ENCODE data around the gene VEGFA.

The VEGFA gene

GRCh38 chr6:43724354-43724753 is 45.7 kb upstream of the VEGFA start:
- ATAC-seq, result no peak
- no peak for TF ChIP-seq ESRRG (CRISPR knock-in tag; IDR thresholded peaks at IDR 0.05)
- TF ChIP-seq GLIS3 (CRISPR knock-in tag; IDR thresholded peaks at IDR 0.05), result no peak
- no peak for TF ChIP-seq CSDC2 (CRISPR knock-in tag; IDR thresholded peaks at IDR 0.05)
- no peak for TF ChIP-seq OSR1 (CRISPR knock-in tag; IDR thresholded peaks at IDR 0.05)
- no peak for TF ChIP-seq ZNF8 (CRISPR knock-in tag; IDR thresholded peaks at IDR 0.05)
- no peak for TF ChIP-seq CSRNP3 (CRISPR knock-in tag; IDR thresholded peaks at IDR 0.05)

- peak; percentile 31 for ATAC-seq
- no peak for TF ChIP-seq GLIS3 (CRISPR knock-in tag; IDR thresholded peaks at IDR 0.05)
- TF ChIP-seq ZFP30 (CRISPR knock-in tag; IDR thresholded peaks at IDR 0.05), result no peak
- no peak for TF ChIP-seq TSHZ2 (CRISPR knock-in tag; IDR thresholded peaks at IDR 0.05)
- no peak for TF ChIP-seq ARNTL (CRISPR knock-in tag; IDR thresholded peaks at IDR 0.05; ENCODE audit: borderline replicate concordance, low read depth)
- no peak for TF ChIP-seq PPARA (CRISPR knock-in tag; IDR thresholded peaks at IDR 0.05; ENCODE audit: borderline replicate concordance)
- no peak for TF ChIP-seq PATZ1 (CRISPR knock-in tag; IDR thresholded peaks at IDR 0.05; ENCODE audit: borderline replicate concordance)
- TF ChIP-seq SNAI2 (CRISPR knock-in tag; IDR thresholded peaks at IDR 0.05), result no peak
- TF ChIP-seq CSDC2 (CRISPR knock-in tag; IDR thresholded peaks at IDR 0.05), result no peak
- TF ChIP-seq TCF4 (CRISPR knock-in tag; IDR thresholded peaks at IDR 0.05; ENCODE audit: borderline replicate concordance), result no peak
- TF ChIP-seq BACH2 (CRISPR knock-in tag; IDR thresholded peaks at IDR 0.05; ENCODE audit: borderline replicate concordance), result no peak
- TF ChIP-seq ZC3H10 (CRISPR knock-in tag; IDR thresholded peaks at IDR 0.05), result no peak
- no peak for TF ChIP-seq ZNF565 (CRISPR knock-in tag; conservative IDR thresholded peaks at IDR 0.05; ENCODE audit: low read depth)
- no peak for TF ChIP-seq ISL1 (CRISPR knock-in tag; IDR thresholded peaks at IDR 0.05)
- TF ChIP-seq CSRNP3 (CRISPR knock-in tag; IDR thresholded peaks at IDR 0.05), result no peak
- no peak for TF ChIP-seq ZNF70 (CRISPR knock-in tag; IDR thresholded peaks at IDR 0.05)
- TF ChIP-seq POU6F1 (CRISPR knock-in tag; IDR thresholded peaks at IDR 0.05; ENCODE audit: borderline replicate concordance, low read depth), result no peak
- TF ChIP-seq OSR1 (CRISPR knock-in tag; IDR thresholded peaks at IDR 0.05), result no peak
- no peak for TF ChIP-seq ZNF8 (CRISPR knock-in tag; IDR thresholded peaks at IDR 0.05)
These were observed 44.9 kb upstream of the VEGFA start for GRCh38 chr6:43724914-43725642.

Measured in SK-N-SH treated with all-trans-retinoic acid at 6 μM for 48 hours (cell line).